Endothelial cell of umbilical vein (primary cell): ENCODE results near the gene MORF4L1. TPM values are rescaled to one million over a fixed set of nuclear protein-coding genes. Genes with fewer than 3 reads are reported as not detected.

Source experiments
- BruUV-seq: library from RNA; stranded (reverse); fragments of 400-500 nt; replicated peaks from 2 replicates; lab custom pipeline; 2021; lab: Mats Ljungman, UMichigan
- CTCF ChIA-PET: fragments of 300-600, 350-600 bp; sonication (Branson Sonifier 250); formaldehyde crosslinking; loops from one replicate; lab custom pipeline; 2021; ENCODE audit warnings: antibody characterized with exemption, inconsistent platforms; lab: Charles Lee
- POLR2A ChIA-PET: fragments of 300-600, 350-600 bp; sonication (Branson Sonifier 250); formaldehyde crosslinking; loops from one replicate; lab custom pipeline; 2021; ENCODE audit warnings: antibody characterized with exemption, inconsistent platforms; lab: Charles Lee
- DNase-seq: peaks from one replicate; pipeline ENCODE4 v3.0.0-alpha.2; 2011; ENCODE audit warnings: low read depth, low spot score
- FAIRE-seq: peaks from 2 replicates; lab custom pipeline; 2011; peaks lifted over from hg19 to GRCh38; lab: Jason Lieb, UNC
- H2AFZ ChIP-seq: 2 replicates; pipeline ENCODE4 v1.6.0; 2012; ENCODE audit warnings: low read depth, low read length, control low read depth, inconsistent platforms
- H3K27ac ChIP-seq: 2 replicates; pipeline ENCODE4 v1.5.1; 2011; ENCODE audit warnings: low read depth, mild to moderate bottlenecking, control low read depth, low read length, moderate library complexity; ENCODE audit not compliant: insufficient read depth
- H3K27me3 ChIP-seq, 2 experiments: 2 replicates each; pipeline versions ENCODE4 v1.6.0 to v1.6.1; 2011; ENCODE audit warnings: low read length in 2 of 2, mixed read lengths in 1 of 2; ENCODE audit not compliant: control insufficient read depth in 2 of 2, insufficient read depth in 2 of 2
- H3K36me3 ChIP-seq, 2 experiments: 2 replicates in 1 of 2; 3 replicates in 1 of 2; pipeline ENCODE4 v1.5.1; 2011; ENCODE audit warnings: low read length in 2 of 2, mild to moderate bottlenecking in 1 of 2, moderate library complexity in 1 of 2; ENCODE audit not compliant: control insufficient read depth in 2 of 2, insufficient read depth in 2 of 2; ENCODE audit errors: extremely low read depth in 1 of 2
- H3K4me1 ChIP-seq: 3 replicates; pipeline ENCODE4 v1.5.1; 2011; ENCODE audit warnings: mild to moderate bottlenecking, low read length; ENCODE audit not compliant: control insufficient read depth, insufficient read depth; ENCODE audit errors: extremely low read depth
- H3K4me2 ChIP-seq: 2 replicates; pipeline ENCODE4 v1.6.1; 2011; ENCODE audit warnings: low read length, control low read depth, mixed read lengths; ENCODE audit not compliant: insufficient read depth
- H3K4me3 ChIP-seq, 3 experiments: fragments of 200-600 bp in 1 of 3; sonication (generic), shearing (Covaris generic) in 1 of 3; replicated peaks in 1 of 3; 2 replicates each; pipeline ENCODE4 v1.5.1; 2011 to 2016; ENCODE audit warnings: control low read depth in 3 of 3, low read length in 3 of 3, mild to moderate bottlenecking in 2 of 3, inconsistent platforms in 1 of 3, low read depth in 1 of 3, moderate library complexity in 1 of 3; ENCODE audit not compliant: insufficient read depth in 1 of 3
- H3K79me2 ChIP-seq: 2 replicates; pipeline ENCODE4 v1.6.0; 2012; ENCODE audit warnings: low read length, inconsistent platforms; ENCODE audit not compliant: control insufficient read depth, insufficient read depth
- H3K9ac ChIP-seq: replicated peaks from 2 replicates; pipeline ENCODE3; 2011; ENCODE audit warnings: low read length, control low read depth; ENCODE audit not compliant: insufficient read depth; ENCODE audit errors: extremely low read depth
- H3K9me1 ChIP-seq: replicated peaks from 3 replicates; pipeline ENCODE4 v1.6.0; 2011; ENCODE audit warnings: mild to moderate bottlenecking, low read length; ENCODE audit not compliant: control insufficient read depth, insufficient read depth; ENCODE audit errors: extremely low read depth
- H3K9me3 ChIP-seq: replicated peaks from 2 replicates; pipeline ENCODE4 v1.5.1; 2012; ENCODE audit warnings: low read length, inconsistent platforms; ENCODE audit not compliant: control insufficient read depth, insufficient read depth
- H4K20me1 ChIP-seq: replicated peaks from 2 replicates; pipeline ENCODE3; 2011; ENCODE audit warnings: mild to moderate bottlenecking, low read length; ENCODE audit not compliant: control insufficient read depth, insufficient read depth; ENCODE audit errors: extremely low read depth
- EZH2 ChIP-seq: IDR thresholded peaks from 2 replicates; pipeline ENCODE4 v1.6.1; 2012; ENCODE audit warnings: borderline replicate concordance, low read depth, mild to moderate bottlenecking, moderate library complexity, low read length, inconsistent platforms; ENCODE audit not compliant: severe bottlenecking
- FOS ChIP-seq: IDR thresholded peaks from 2 replicates; pipeline ENCODE4 v1.6.1; 2011; ENCODE audit warnings: mild to moderate bottlenecking, low read length, moderate library complexity, borderline replicate concordance; ENCODE audit not compliant: insufficient read depth
- GATA2 ChIP-seq: IDR thresholded peaks from 2 replicates; pipeline ENCODE4 v1.7.0; 2011; ENCODE audit warnings: low read depth, mild to moderate bottlenecking, moderate library complexity, mixed read lengths, low read length; ENCODE audit not compliant: insufficient read length, insufficient read depth
- JUN ChIP-seq: IDR thresholded peaks from 2 replicates; pipeline ENCODE4 v1.6.1; 2011; ENCODE audit warnings: borderline replicate concordance, low read depth; ENCODE audit not compliant: insufficient read length, insufficient read depth
- MAX ChIP-seq: IDR thresholded peaks from 2 replicates; pipeline ENCODE4 v1.6.1; 2011; ENCODE audit not compliant: insufficient read depth, insufficient read length
- MYC ChIP-seq: IDR thresholded peaks from one replicate; pipeline ENCODE4 v1.6.1; 2011; ENCODE audit warnings: mild to moderate bottlenecking, low read depth, low read length
- POLR2A ChIP-seq: IDR thresholded peaks from 2 replicates; pipeline ENCODE4 v1.6.1; 2012; ENCODE audit warnings: low read depth, mild to moderate bottlenecking, control low read depth, low read length
- POLR2AphosphoS5 ChIP-seq: IDR thresholded peaks from 2 replicates; pipeline ENCODE4 v1.6.1; 2012; ENCODE audit warnings: low read depth, mild to moderate bottlenecking, control low read depth, low read length, moderate library complexity; ENCODE audit not compliant: insufficient read depth
- dilution Hi-C: fragments of 300-500 bp; cut with MboI; formaldehyde crosslinking; loops from one replicate; pipeline ENCODE4 v1.15.0; 2019; ENCODE audit warnings: low sequenced_read_pairs; ENCODE audit not compliant: extremely low pct_ligation_motif_present
- intact Hi-C: fragments of 100-400 bp; cut with micrococcal nuclease; formaldehyde crosslinking; loops from one replicate; pipeline ENCODE4 v1.10.0; 2022
- polyA plus RNA-seq, 4 experiments: library from polyadenylated mRNA; depleted of rRNA in 3 of 4; stranded (reverse) in 3 of 4; unstranded in 1 of 4; fragments of >200 nt; gene quantifications; 2 replicates each; pipeline versions ENCODE4 v1.2.1 to v1.2.3, GENCODE V29; 2011 to 2012; ENCODE audit warnings: missing spikeins in 1 of 4
- total RNA-seq: library from RNA; stranded (reverse); gene quantifications from 2 replicates; pipeline ENCODE4 v1.2.3, GENCODE V29; 2021
- TF ChIP-seq, protein P1 (sequence below), 2 donors: IDR thresholded peaks; 1 replicate in 1 of 2; 2 replicates in 1 of 2; pipeline ENCODE4 v1.5.1; 2011; ENCODE audit warnings: low read length in 2 of 2, mild to moderate bottlenecking in 2 of 2, moderate library complexity in 2 of 2, control low read depth in 1 of 2, inconsistent platforms in 1 of 2, low read depth in 1 of 2; ENCODE audit not compliant: insufficient read depth in 1 of 2; ENCODE audit errors: extremely low read depth in 1 of 2

Gene MORF4L1
- total and polyA plus RNA-seq, 2 donors (not counting 3 experiments of a cell fraction or from before 2014, with no cell fraction given): 164 to 404 TPM

- Histone ChIP-seq H2AFZ (no peak overlapping the region), H4K20me1 (no peaks in the 10 kb centered on the region), H3K9me1 (no peaks in the 10 kb centered on the region), H3K9me3 (no peaks in the 10 kb centered on the region), H3K36me3 (peaks cover 21 to 53% of the 10 kb centered on the region in 2 experiments), H3K9ac (no peak overlapping the region), H3K4me2 (no peak overlapping the region), H3K4me3 (no peak overlapping the region), H3K4me1 (no peaks in the 10 kb centered on the region), H3K27ac (no peak overlapping the region), H3K27me3 (no peaks in the 10 kb centered on the region), H3K79me2 (peaks cover 8% of the 10 kb centered on the region)
- FAIRE-seq: no peak
- TF ChIP-seq JUN (no peak), POLR2AphosphoS5 (no peak), POLR2A (no peak), FOS (no peak), MAX (no peak), EZH2 (no peak), MYC (no peak), GATA2 (no peak)
- TF ChIP-seq, protein P1, sequence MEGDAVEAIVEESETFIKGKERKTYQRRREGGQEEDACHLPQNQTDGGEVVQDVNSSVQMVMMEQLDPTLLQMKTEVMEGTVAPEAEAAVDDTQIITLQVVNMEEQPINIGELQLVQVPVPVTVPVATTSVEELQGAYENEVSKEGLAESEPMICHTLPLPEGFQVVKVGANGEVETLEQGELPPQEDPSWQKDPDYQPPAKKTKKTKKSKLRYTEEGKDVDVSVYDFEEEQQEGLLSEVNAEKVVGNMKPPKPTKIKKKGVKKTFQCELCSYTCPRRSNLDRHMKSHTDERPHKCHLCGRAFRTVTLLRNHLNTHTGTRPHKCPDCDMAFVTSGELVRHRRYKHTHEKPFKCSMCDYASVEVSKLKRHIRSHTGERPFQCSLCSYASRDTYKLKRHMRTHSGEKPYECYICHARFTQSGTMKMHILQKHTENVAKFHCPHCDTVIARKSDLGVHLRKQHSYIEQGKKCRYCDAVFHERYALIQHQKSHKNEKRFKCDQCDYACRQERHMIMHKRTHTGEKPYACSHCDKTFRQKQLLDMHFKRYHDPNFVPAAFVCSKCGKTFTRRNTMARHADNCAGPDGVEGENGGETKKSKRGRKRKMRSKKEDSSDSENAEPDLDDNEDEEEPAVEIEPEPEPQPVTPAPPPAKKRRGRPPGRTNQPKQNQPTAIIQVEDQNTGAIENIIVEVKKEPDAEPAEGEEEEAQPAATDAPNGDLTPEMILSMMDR (IDR thresholded peaks at IDR 0.05; ENCODE audit: extremely low read depth in 1 of 2, insufficient read depth in 1 of 2, low read depth in 1 of 2, low read length in 2 of 2): no peak
- POLR2A ChIA-PET: no interaction called here
- no TSS peak for BruUV-seq
- CTCF ChIA-PET: interaction anchor here (0.8 to 7.4 kb wide), 10 partner anchors 11 to 275 kb away, joined by 3 to 109 read pairs (median 9); no protein-coding TSS in a partner anchor
- dilution Hi-C loops (no loop called here), intact Hi-C loops (loop anchor here (1.0 kb wide), 3 partner anchors 70 to 275 kb away; no protein-coding TSS in a partner anchor)
- no peak for DNase-seq
These were observed 36.5 kb downstream of the MORF4L1 start for GRCh38 chr15:78909160-78909695.
